ENCODE data around the gene PGA5.

PGA5 gene

DNA sequence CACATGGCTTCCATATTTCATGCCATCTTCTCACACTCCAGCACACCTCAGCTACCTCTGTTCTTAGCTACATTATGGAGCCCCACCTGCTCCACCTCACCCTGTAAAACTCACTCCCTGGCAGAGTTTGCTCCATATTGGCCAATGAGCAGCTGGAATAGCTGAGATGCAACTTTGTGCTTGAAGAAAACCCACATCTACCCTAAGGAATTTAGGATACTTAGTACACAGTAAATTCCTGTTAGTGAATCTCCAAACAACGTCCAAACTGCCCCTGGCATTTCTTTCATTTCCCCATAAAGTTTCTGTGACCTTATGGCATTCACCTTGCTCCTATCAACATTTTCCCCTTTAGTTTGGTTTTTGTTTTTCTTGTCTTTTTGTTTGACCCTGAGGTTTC is 56.4 kb downstream of the PGA5 start:
- H3K4me1 Mint-ChIP-seq, result peaks cover 41% of the 10 kb centered on the region
- no peaks in the 10 kb centered on the region for H3K9me3 Mint-ChIP-seq
- peaks cover 52% of the 10 kb centered on the region for H3K36me3 Mint-ChIP-seq (ENCODE audit: low read depth)
- H3K27ac Mint-ChIP-seq, result peak overlapping the region; percentile 67 to 93 (median 89)
- peaks cover 15% of the 10 kb centered on the region for H3K27me3 Mint-ChIP-seq (ENCODE audit: low read depth)
- TF ChIP-seq, protein P1, sequence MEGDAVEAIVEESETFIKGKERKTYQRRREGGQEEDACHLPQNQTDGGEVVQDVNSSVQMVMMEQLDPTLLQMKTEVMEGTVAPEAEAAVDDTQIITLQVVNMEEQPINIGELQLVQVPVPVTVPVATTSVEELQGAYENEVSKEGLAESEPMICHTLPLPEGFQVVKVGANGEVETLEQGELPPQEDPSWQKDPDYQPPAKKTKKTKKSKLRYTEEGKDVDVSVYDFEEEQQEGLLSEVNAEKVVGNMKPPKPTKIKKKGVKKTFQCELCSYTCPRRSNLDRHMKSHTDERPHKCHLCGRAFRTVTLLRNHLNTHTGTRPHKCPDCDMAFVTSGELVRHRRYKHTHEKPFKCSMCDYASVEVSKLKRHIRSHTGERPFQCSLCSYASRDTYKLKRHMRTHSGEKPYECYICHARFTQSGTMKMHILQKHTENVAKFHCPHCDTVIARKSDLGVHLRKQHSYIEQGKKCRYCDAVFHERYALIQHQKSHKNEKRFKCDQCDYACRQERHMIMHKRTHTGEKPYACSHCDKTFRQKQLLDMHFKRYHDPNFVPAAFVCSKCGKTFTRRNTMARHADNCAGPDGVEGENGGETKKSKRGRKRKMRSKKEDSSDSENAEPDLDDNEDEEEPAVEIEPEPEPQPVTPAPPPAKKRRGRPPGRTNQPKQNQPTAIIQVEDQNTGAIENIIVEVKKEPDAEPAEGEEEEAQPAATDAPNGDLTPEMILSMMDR (IDR thresholded peaks at IDR 0.05; ENCODE audit: unreplicated experiment in 3 of 3), result no peak
- H3K4me3 Mint-ChIP-seq, result peak overlapping the region; percentile 43 to 70 (median 60)

DNA sequence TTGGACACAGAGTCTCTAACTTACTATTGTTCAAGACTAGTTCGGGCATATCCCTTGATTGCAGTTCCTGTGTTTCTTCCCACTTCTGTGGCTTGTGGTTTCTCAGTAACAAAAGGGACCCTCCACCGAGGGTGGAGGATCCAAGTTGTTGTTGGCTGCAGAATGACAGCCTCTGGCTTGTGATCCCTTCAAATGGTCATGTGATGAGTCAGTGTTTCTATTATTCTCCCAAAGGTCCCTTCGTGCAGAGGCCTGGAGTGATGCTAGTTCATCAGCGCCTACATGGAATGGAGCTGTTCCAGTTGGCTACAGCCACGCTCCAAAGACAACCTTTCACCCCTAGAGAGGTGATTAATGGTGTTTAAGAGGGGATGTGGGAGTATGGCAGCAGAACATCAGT is 56.8 kb downstream of the PGA5 start:
- peak overlapping the region; percentile 43 to 70 (median 60) for H3K4me3 Mint-ChIP-seq
- H3K36me3 Mint-ChIP-seq (ENCODE audit: low read depth), result peaks cover 56% of the 10 kb centered on the region
- no peaks in the 10 kb centered on the region for H3K9me3 Mint-ChIP-seq
- H3K4me1 Mint-ChIP-seq, result peaks cover 41% of the 10 kb centered on the region
- TF ChIP-seq, protein P1 (IDR thresholded peaks at IDR 0.05; ENCODE audit: unreplicated experiment in 3 of 3), result no peak
- H3K27me3 Mint-ChIP-seq (ENCODE audit: low read depth), result peaks cover 11% of the 10 kb centered on the region
- H3K27ac Mint-ChIP-seq, result peak overlapping the region; percentile 67 to 93 (median 89)

DNA sequence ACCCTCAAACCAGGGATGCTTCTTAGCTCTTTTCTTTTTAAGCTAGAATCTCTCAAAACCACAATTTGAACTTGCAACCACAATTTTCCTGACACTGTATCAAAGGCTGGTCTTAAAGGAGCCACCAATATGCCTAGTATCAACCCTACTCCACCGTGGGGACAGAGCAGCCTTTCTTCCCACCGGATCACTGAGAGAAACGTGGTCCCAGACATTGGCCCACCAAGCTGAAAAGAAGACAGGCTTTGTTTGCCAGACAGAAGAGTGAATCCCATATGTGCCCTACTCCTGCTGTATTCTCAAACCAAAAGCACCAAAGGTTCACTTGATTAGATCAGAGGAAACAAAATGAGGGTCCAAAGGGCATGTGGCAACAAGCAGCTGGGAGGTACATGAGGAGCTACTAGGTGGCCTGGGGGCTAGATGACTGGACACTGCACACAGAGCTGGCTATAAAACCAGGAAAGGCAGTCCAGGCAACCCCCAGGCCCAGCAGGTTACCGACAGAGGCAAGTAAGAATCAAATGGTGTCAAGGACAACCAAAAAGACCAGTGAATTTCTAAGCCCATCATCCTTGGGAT is 57.8 kb downstream of the PGA5 start:
- Mint-ChIP-seq H3K36me3 (ENCODE audit: low read depth) (peaks cover 65% of the 10 kb centered on the region), H3K27me3 (ENCODE audit: low read depth) (peaks cover 5% of the 10 kb centered on the region), H3K4me3 (no peak overlapping the region), H3K4me1 (peaks cover 35% of the 10 kb centered on the region), H3K9me3 (no peaks in the 10 kb centered on the region), H3K27ac (peak overlapping the region; percentile 63 to 93 (median 89))
- TF ChIP-seq, protein P1 (IDR thresholded peaks at IDR 0.05; ENCODE audit: unreplicated experiment in 3 of 3), result no peak

Measured in nephron (organoid).